GM10266 (cell line): ENCODE measurements around the gene SLC46A3.

Experiments
- DNase-seq: peaks from one replicate; pipeline ENCODE4 v3.0.0; 2012; ENCODE audit errors: extremely low spot score
- TF ChIP-seq, protein P1 (sequence below): IDR thresholded peaks from 2 replicates; pipeline ENCODE4 v1.5.1; 2012; ENCODE audit warnings: mild to moderate bottlenecking, low read depth; ENCODE audit not compliant: control insufficient read depth, insufficient read depth; ENCODE audit errors: missing control alignments

The SLC46A3 gene, protein sequence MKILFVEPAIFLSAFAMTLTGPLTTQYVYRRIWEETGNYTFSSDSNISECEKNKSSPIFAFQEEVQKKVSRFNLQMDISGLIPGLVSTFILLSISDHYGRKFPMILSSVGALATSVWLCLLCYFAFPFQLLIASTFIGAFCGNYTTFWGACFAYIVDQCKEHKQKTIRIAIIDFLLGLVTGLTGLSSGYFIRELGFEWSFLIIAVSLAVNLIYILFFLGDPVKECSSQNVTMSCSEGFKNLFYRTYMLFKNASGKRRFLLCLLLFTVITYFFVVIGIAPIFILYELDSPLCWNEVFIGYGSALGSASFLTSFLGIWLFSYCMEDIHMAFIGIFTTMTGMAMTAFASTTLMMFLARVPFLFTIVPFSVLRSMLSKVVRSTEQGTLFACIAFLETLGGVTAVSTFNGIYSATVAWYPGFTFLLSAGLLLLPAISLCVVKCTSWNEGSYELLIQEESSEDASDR

GRCh38 chr13:28718543-28719226 lies at the start of gene SLC46A3:
Gene SLC46A3 (minus strand): TSS chr13:28718970. CDS start chr13:28717998, 972 bp downstream.
- DNase-seq, result peak; percentile 97
- TF ChIP-seq, protein P1, sequence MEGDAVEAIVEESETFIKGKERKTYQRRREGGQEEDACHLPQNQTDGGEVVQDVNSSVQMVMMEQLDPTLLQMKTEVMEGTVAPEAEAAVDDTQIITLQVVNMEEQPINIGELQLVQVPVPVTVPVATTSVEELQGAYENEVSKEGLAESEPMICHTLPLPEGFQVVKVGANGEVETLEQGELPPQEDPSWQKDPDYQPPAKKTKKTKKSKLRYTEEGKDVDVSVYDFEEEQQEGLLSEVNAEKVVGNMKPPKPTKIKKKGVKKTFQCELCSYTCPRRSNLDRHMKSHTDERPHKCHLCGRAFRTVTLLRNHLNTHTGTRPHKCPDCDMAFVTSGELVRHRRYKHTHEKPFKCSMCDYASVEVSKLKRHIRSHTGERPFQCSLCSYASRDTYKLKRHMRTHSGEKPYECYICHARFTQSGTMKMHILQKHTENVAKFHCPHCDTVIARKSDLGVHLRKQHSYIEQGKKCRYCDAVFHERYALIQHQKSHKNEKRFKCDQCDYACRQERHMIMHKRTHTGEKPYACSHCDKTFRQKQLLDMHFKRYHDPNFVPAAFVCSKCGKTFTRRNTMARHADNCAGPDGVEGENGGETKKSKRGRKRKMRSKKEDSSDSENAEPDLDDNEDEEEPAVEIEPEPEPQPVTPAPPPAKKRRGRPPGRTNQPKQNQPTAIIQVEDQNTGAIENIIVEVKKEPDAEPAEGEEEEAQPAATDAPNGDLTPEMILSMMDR, result peak; percentile 31

DNA sequence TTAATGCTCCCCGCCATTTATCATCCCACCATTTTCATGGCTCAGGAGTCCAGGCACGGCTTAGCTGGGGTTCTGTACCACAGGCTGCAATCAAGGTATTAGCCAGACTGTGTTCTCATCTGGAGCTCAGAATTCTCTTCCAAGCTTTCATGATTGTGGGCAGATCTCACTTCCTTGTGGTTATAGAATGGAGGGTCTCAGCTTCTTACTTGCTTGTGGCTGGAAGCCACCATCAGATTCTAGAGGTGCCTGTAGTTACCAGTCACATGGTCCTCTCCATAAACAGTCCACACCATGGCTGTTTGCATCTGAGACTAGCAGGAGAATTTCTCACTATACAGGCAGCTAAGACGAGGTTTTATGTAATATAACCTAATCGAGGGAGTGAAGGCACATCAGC lies 45.1 kb upstream of the SLC46A3 start:
- TF ChIP-seq, protein P1, result no peak
- no peak for DNase-seq

- DNase-seq, result no peak
- TF ChIP-seq, protein P1, result no peak
Measured at GRCh38 chr13:28761586-28761985, 42.8 kb upstream of the SLC46A3 start.

GRCh38 chr13:28755546-28755870 lies 36.7 kb upstream of the SLC46A3 start:
- no peak for DNase-seq
- TF ChIP-seq, protein P1, result no peak

DNA sequence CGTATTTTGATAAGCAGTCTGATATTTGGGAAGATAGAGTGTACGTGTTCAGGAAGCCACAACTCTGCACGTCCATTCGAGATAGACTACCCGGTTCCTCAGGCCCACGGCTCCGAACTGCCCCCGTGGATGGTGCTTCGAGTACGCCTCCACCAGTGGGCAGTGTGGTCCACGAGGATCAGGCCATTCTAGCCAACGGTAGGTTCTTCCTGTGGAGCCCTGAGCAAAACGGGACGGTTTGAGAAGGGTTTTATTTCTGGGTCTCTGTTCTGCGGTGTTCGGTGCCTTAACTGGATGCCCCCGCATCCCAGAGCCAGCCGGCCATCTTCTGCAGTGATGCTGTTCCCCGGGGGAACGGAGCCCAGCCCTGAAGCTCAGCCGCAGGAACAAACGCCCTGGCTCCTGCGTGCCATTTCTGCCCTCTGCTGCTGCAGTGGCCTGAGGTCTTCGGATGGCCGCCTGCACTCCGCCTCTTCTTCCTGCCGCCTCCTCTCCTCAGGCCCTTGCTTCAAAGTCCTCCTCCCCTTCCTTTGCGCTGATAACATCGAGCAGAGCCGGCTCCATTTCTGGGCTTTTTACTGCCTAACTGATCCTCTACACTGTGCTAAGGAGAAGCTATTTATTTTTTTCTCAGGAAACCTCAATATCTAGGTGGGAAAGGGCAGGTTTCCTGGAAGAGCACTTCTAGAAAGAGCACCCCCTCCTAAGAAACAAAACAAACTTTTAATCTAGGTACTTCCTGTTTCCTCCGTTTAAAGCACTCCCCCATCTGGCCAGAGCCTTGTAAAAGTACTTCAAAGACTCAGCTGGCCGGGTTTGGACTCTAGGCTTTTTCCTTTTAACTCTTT lies 36.2 kb upstream of the SLC46A3 start:
- TF ChIP-seq, protein P1, result no peak
- DNase-seq, result peak; percentile 20

- TF ChIP-seq, protein P1, result no peak
- DNase-seq, result no peak
Measured at GRCh38 chr13:28753946-28754345, 35.2 kb upstream of the SLC46A3 start.
